Measurements from ENCODE around the gene NAGLU. TPM values are rescaled to one million over a fixed set of nuclear protein-coding genes. Genes with fewer than 3 reads are reported as not detected.

Gene NAGLU
- total and polyA plus RNA-seq, 2 of the 13 experiments (the other 11 are each of a cell fraction or from before 2014, with no cell fraction given): 28.2 to 40.1 TPM

- no peak for TF ChIP-seq NR2F6 (IDR thresholded peaks at IDR 0.05)
- TF ChIP-seq NR2F6 (CRISPR knock-in tag; IDR thresholded peaks at IDR 0.05): no peak
- TF ChIP-seq RBM22 (optimal IDR thresholded peaks at IDR 0.05; ENCODE audit: low read length): no peak
- no peak for TF ChIP-seq ASH2L (IDR thresholded peaks at IDR 0.05; ENCODE audit: insufficient read length, low read depth, low read length)
- no peak for TF ChIP-seq TGIF2 (CRISPR knock-in tag; IDR thresholded peaks at IDR 0.05)
Measured at GRCh38 chr17:42512246-42512645, 23.8 kb upstream of the NAGLU start (continued).

- Histone ChIP-seq H4K20me1 (ENCODE audit: insufficient read depth, low read length) (no peaks in the 10 kb centered on the region), H2AFZ (ENCODE audit: low read length) (no peak overlapping the region), H3K4me1 (ENCODE audit: insufficient read depth, low read length) (peaks cover 13% of the 10 kb centered on the region), H3K36me3 (replicated peaks in 1 of 2; ENCODE audit: control insufficient read depth in 1 of 2, insufficient read depth in 2 of 2, low read length in 2 of 2) (peaks cover 34 to 50% of the 10 kb centered on the region in 2 experiments), H3K4me2 (ENCODE audit: low read depth, low read length) (no peak overlapping the region), H3K27me3 (ENCODE audit: control insufficient read depth in 1 of 2, insufficient read depth in 2 of 2, low read length in 2 of 2) (no peaks in the 10 kb centered on the region), H3K9me3 (ENCODE audit: low read length) (no peaks in the 10 kb centered on the region), H3K27ac (ENCODE audit: extremely low read length, insufficient read depth, low read length) (peak overlapping the region; percentile 1), H3K4me3 (replicated peaks in 1 of 3; ENCODE audit: insufficient read depth in 1 of 3, low read depth in 2 of 3, low read length in 3 of 3) (no peak overlapping the region), H3K9ac (ENCODE audit: insufficient read depth, low read depth, low read length) (no peak overlapping the region), H3K79me2 (ENCODE audit: insufficient read depth, low read length) (no peaks in the 10 kb centered on the region)
- BruUV-seq (replicated peaks): no TSS peak
- intact Hi-C loops (cut with micrococcal nuclease; ENCODE audit: unreplicated experiment) (no loop called here), in situ Hi-C loops (cut with HindIII; ENCODE audit: extremely low pct_ligation_motif_present, low pct_unique_long_range_greater_than_20kb) (no loop called here)
- no peak for TF ChIP-seq DR1 (CRISPR knock-in tag; IDR thresholded peaks at IDR 0.05)
- no peak for TF ChIP-seq HNF4A (CRISPR knock-in tag; IDR thresholded peaks at IDR 0.05)
- TF ChIP-seq ZNF784 (CRISPR knock-in tag; IDR thresholded peaks at IDR 0.05; ENCODE audit: borderline replicate concordance): no peak
- no peak for TF ChIP-seq DPF2 (CRISPR knock-in tag; IDR thresholded peaks at IDR 0.05; ENCODE audit: borderline replicate concordance, low read depth)
- TF ChIP-seq ZNF589 (CRISPR knock-in tag; conservative IDR thresholded peaks at IDR 0.05): no peak
- TF ChIP-seq DRAP1 (CRISPR knock-in tag; IDR thresholded peaks at IDR 0.05): no peak
- TF ChIP-seq IRF9 (CRISPR knock-in tag; IDR thresholded peaks at IDR 0.05; ENCODE audit: borderline replicate concordance): no peak
- TF ChIP-seq NFKBIZ (CRISPR knock-in tag; IDR thresholded peaks at IDR 0.05): no peak
- TF ChIP-seq ZNF605 (CRISPR knock-in tag; IDR thresholded peaks at IDR 0.05): no peak
- no peak for TF ChIP-seq TRIM24 (CRISPR knock-in tag; IDR thresholded peaks at IDR 0.05)
- no peak for TF ChIP-seq ZNF160 (CRISPR knock-in tag; IDR thresholded peaks at IDR 0.05)
- WGBS (ENCODE audit: low lambda C conversion rate): 66% methylated on average over 6 of the region's 6 CpGs
- no peak for DNase-seq (ENCODE audit: low spot score)
- peak; percentile 12 for FAIRE-seq
- CTCF ChIA-PET (ENCODE audit: low intra/inter-chr PET ratio, low total read pairs): no interaction called here
- POLR2A ChIA-PET: no interaction called here
- ATAC-seq: no peak
Measured at GRCh38 chr17:42512733-42513251, 23.2 kb upstream of the NAGLU start.

Data from HepG2 (cell line).